ENCODE results near the gene MRPL40. TPM values are rescaled to one million over a fixed set of nuclear protein-coding genes. Genes with fewer than 3 reads are reported as not detected.
A peak's percentile ranks its signal among the peaks of the same experiment; 100 is the strongest.
"Not testable (repeated sequence)": the region's sequence is repeated elsewhere in the genome, so short reads cannot be mapped to it uniquely, and the experiment has no call there.

Gene MRPL40
- total and polyA plus RNA-seq, 2 of the 13 experiments (the other 11 are each of a cell fraction or from before 2014, with no cell fraction given), result 42.7 to 79.7 TPM

DNA sequence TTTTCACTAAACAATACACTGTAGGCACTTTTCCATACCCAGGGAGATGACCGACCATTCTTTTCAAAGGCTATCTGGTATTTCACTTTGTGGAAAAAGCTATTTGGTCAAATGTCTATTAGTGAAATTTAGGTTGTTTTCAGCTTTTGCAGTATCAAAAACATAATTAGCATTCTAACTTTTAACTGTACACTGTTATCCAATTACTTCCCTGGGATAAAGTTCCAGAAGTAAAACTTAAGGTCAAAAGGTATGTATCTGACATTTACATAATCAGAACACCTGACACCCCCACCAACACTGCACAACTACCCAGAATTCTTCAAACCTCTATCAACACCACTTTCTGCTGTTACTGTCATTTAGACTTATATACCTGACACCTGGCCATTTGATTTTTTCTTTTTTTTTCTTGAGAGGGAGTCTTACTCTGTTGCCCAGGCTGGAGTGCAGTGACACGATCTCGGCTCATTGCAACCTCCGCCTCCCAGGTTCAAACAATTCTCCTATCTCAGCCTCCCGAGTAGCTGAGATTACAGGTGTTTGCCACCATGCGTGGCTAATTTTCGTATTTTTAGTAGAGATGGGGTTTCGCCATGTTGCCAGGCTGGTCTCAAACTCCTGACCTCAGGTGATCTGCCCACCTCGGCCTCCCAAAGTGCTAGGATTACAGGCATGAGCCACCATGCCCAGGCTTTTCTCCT is 13.1 kb downstream of the MRPL40 start:
- 96% methylated on average over 9 of the region's 9 CpGs for WGBS (ENCODE audit: low lambda C conversion rate)
- in situ Hi-C loops (cut with HindIII; ENCODE audit: extremely low pct_ligation_motif_present, low pct_unique_long_range_greater_than_20kb), result not testable (repeated sequence)

DNA sequence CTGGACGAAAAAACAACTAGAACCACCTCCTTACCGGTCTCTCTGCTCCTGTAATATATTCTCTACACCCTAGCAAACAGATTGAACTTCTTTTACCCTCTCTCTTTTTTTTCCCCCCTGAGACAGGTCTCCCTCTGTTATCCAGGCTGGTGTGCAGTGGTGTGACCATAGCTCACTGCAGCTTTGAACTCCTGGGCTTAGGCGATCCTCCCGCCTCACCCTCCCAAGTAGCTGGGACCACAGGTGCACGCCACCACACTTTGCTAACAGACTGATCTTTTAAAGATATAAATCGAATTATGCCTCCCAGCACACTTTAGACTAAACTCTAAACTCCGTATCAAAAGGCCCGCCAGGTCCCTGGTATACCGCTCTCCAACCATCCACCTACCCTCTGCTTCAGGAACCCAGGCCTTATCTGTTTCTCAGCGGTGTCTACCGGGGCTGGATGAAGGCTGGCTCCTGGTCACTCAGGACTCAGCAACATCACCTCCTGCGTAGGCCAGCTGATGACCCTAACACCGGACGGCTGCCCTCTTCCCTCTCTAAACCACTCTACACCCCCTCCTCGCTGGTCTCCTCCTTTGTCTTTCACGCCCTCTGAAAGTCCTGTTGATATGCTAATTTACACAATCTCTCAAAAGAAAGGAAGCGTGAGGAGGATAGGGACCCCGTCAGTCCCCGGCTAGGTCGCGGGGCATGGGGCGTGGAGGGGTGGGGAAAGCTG is 14.4 kb downstream of the MRPL40 start:
- Histone ChIP-seq H4K20me1 (ENCODE audit: insufficient read depth, low read length) (no peaks in the 10 kb centered on the region), H2AFZ (ENCODE audit: low read length) (no peak overlapping the region), H3K79me2 (ENCODE audit: insufficient read depth, low read length) (peaks cover 39% of the 10 kb centered on the region), H3K4me3 (replicated peaks in 1 of 3; ENCODE audit: insufficient read depth in 1 of 3, low read depth in 2 of 3, low read length in 3 of 3) (peak overlapping the region; percentile 70 to 86 (median 81)), H3K36me3 (replicated peaks in 1 of 2; ENCODE audit: control insufficient read depth in 1 of 2, insufficient read depth in 2 of 2, low read length in 2 of 2) (peaks cover 7 to 38% of the 10 kb centered on the region in 2 experiments; a peak in 4 of 5 replicates), H3K9me3 (ENCODE audit: low read length) (no peaks in the 10 kb centered on the region), H3K4me2 (ENCODE audit: low read depth, low read length) (peak overlapping the region; percentile 96), H3K4me1 (ENCODE audit: insufficient read depth, low read length) (peaks cover 40% of the 10 kb centered on the region), H3K9ac (ENCODE audit: insufficient read depth, low read depth, low read length) (peak overlapping the region; percentile 93), H3K27me3 (ENCODE audit: control insufficient read depth in 1 of 2, insufficient read depth in 2 of 2, low read length in 2 of 2) (no peaks in the 10 kb centered on the region; a peak in 1 of 5 replicates), H3K27ac (ENCODE audit: extremely low read length, insufficient read depth, low read length) (peak overlapping the region; percentile 84)
- peak; percentile 37 for ATAC-seq
- POLR2A ChIA-PET, result interaction anchor here (0.6 to 3.4 kb wide), 7 partner anchors 14 to 324 kb away, joined by 3 to 23 read pairs (median 4); partner anchors contain the start of genes CDC45, DGCR2, ESS2 and HIRA
- FAIRE-seq, result no peak
- in situ Hi-C loops (cut with HindIII; ENCODE audit: extremely low pct_ligation_motif_present, low pct_unique_long_range_greater_than_20kb) (no loop called here), intact Hi-C loops (cut with micrococcal nuclease; ENCODE audit: unreplicated experiment) (loop anchor here (2.0 kb wide), 2 partner anchors 14 to 32 kb away; partner anchors contain the start of genes CDC45, MRPL40 and UFD1)
- peak; percentile 7 for DNase-seq (ENCODE audit: low spot score)
- WGBS (ENCODE audit: low lambda C conversion rate), result 22% methylated on average over 22 of the region's 22 CpGs
- BruUV-seq (replicated peaks), result no TSS peak
- CTCF ChIA-PET (ENCODE audit: low intra/inter-chr PET ratio, low total read pairs), result no interaction called here
- no peak for TF ChIP-seq ZBTB34 (CRISPR knock-in tag; IDR thresholded peaks at IDR 0.05)
- no peak for TF ChIP-seq RARA (CRISPR knock-in tag; IDR thresholded peaks at IDR 0.05)
- no peak for TF ChIP-seq ZNF496 (CRISPR knock-in tag; IDR thresholded peaks at IDR 0.05; ENCODE audit: insufficient replicate concordance)
- peak; percentile 52; the same call in 1 of the 2 replicates for TF ChIP-seq TFAP4 (IDR thresholded peaks at IDR 0.05; ENCODE audit: borderline replicate concordance, low read depth)
- TF ChIP-seq ZNF33A (CRISPR knock-in tag; IDR thresholded peaks at IDR 0.05; ENCODE audit: borderline replicate concordance), result 0 out of 2 replicates have a peak, but pooled peaks have one; percentile 46
- 0 out of 2 replicates have a peak, but pooled peaks have one; percentile 28 for TF ChIP-seq ZKSCAN5 (CRISPR knock-in tag; IDR thresholded peaks at IDR 0.05)
- TF ChIP-seq ZNF567 (CRISPR knock-in tag; IDR thresholded peaks at IDR 0.05; ENCODE audit: borderline replicate concordance), result no peak
- TF ChIP-seq ZNF18 (CRISPR knock-in tag; IDR thresholded peaks at IDR 0.05; ENCODE audit: insufficient replicate concordance), result peak; percentile 16
- TF ChIP-seq MBD4 (IDR thresholded peaks at IDR 0.05; ENCODE audit: borderline replicate concordance, low read length), result no peak
- TF ChIP-seq ZNF383 (CRISPR knock-in tag; IDR thresholded peaks at IDR 0.05; ENCODE audit: borderline replicate concordance), result no peak
- TF ChIP-seq HMG20A (CRISPR knock-in tag; IDR thresholded peaks at IDR 0.05; ENCODE audit: borderline replicate concordance), result no peak

More for the DNA sequence above, 13.1 kb downstream of the MRPL40 start:
- DNase-seq (ENCODE audit: low spot score); H2AFZ ChIP-seq (ENCODE audit: low read length); H3K9ac ChIP-seq (ENCODE audit: insufficient read depth, low read depth, low read length); H3K4me3 ChIP-seq (replicated peaks in 1 of 3; ENCODE audit: insufficient read depth in 1 of 3, low read depth in 2 of 3, low read length in 3 of 3); FAIRE-seq; H3K9me3 ChIP-seq (ENCODE audit: low read length); H4K20me1 ChIP-seq (ENCODE audit: insufficient read depth, low read length); intact Hi-C loops (cut with micrococcal nuclease; ENCODE audit: unreplicated experiment); CTCF ChIA-PET (ENCODE audit: low intra/inter-chr PET ratio, low total read pairs); H3K27me3 ChIP-seq (ENCODE audit: control insufficient read depth in 1 of 2, insufficient read depth in 2 of 2, low read length in 2 of 2); ATAC-seq; H3K4me2 ChIP-seq (ENCODE audit: low read depth, low read length); BruUV-seq (replicated peaks); H3K27ac ChIP-seq (ENCODE audit: extremely low read length, insufficient read depth, low read length): not testable (repeated sequence)
- peaks cover 8 to 39% of the 10 kb centered on the region in 2 experiments; a peak in 4 of 5 replicates for H3K36me3 ChIP-seq (replicated peaks in 1 of 2; ENCODE audit: control insufficient read depth in 1 of 2, insufficient read depth in 2 of 2, low read length in 2 of 2)
- POLR2A ChIA-PET, result interaction anchor here (3.4 kb wide), 1 partner anchor 13 kb away, joined by 23 read pairs; the partner anchor contains the start of genes HIRA and MRPL40
- peaks cover 40% of the 10 kb centered on the region for H3K4me1 ChIP-seq (ENCODE audit: insufficient read depth, low read length)
- peaks cover 39% of the 10 kb centered on the region for H3K79me2 ChIP-seq (ENCODE audit: insufficient read depth, low read length)
